Measurements from ENCODE around the gene ESYT3.

The ESYT3 gene

DNA sequence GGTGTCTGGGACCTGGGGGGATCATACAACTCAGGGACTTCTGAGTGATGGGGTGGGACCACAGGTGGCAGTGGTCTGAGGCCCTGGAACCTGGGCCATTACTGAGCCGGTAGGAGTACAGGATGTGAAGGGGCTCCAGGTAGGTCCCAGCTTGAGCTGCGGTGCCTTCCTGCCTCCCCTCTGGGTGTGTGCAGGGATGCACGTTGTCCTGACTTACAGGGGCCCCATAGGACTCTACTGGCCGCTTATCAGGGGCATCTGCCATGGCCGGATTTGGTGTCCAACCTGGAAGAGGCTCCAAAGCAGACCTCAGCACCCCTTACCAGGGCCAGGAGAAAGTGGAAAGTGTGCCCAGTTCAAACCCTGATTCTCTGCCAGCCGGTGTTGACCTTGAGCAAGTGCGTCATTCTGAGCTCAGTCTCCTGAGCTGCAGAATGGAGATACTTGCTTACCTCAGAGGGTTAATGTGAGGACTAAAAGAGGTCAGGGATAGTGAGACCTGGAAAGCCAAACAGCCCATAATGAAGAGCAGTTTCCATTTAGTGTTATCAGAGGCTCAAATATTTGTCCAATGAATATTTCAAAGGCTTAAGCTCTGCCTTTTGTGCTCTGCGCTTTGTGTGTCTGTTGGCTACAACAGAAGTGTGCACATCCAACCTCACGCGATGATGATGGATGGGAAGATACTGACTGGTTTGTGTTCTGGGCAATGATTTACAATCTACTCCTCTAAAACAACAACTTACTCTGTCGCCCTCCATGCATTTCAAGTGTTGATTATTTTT, 35.4 kb upstream of the ESYT3 start:
- H2AFZ ChIP-seq (ENCODE audit: low read length), result no peak overlapping the region
- no peaks in the 10 kb centered on the region for H3K9me3 ChIP-seq (ENCODE audit: low read length)
- H3K4me1 ChIP-seq (ENCODE audit: insufficient read depth, low read length, severe bottlenecking), result no peaks in the 10 kb centered on the region
- no peak overlapping the region for H3K4me2 ChIP-seq (ENCODE audit: low read length)
- H3K9ac ChIP-seq (ENCODE audit: low read length), result no peak overlapping the region
- no peak overlapping the region for H3K4me3 ChIP-seq (ENCODE audit: low read depth, low read length, poor library complexity, severe bottlenecking)
- no peaks in the 10 kb centered on the region for H3F3A ChIP-seq (ENCODE audit: insufficient read depth, low read length)
- no peaks in the 10 kb centered on the region for H4K20me1 ChIP-seq (ENCODE audit: insufficient read depth, low read length)
- no peak overlapping the region for H3K27ac ChIP-seq (ENCODE audit: low read depth, low read length, poor library complexity, severe bottlenecking)
- no peaks in the 10 kb centered on the region for H3K79me2 ChIP-seq (ENCODE audit: insufficient read depth, low read length)
- no peaks in the 10 kb centered on the region for H3K9me2 ChIP-seq (ENCODE audit: low read depth, low read length)
- no peaks in the 10 kb centered on the region for H3K36me3 ChIP-seq (ENCODE audit: insufficient read depth, low read length)
- H3K27me3 ChIP-seq (ENCODE audit: insufficient read depth, low read length), result no peaks in the 10 kb centered on the region
- TF ChIP-seq EZH2 (IDR thresholded peaks at IDR 0.05; ENCODE audit: borderline replicate concordance, low read length), result no peak
- TF ChIP-seq, protein P1, sequence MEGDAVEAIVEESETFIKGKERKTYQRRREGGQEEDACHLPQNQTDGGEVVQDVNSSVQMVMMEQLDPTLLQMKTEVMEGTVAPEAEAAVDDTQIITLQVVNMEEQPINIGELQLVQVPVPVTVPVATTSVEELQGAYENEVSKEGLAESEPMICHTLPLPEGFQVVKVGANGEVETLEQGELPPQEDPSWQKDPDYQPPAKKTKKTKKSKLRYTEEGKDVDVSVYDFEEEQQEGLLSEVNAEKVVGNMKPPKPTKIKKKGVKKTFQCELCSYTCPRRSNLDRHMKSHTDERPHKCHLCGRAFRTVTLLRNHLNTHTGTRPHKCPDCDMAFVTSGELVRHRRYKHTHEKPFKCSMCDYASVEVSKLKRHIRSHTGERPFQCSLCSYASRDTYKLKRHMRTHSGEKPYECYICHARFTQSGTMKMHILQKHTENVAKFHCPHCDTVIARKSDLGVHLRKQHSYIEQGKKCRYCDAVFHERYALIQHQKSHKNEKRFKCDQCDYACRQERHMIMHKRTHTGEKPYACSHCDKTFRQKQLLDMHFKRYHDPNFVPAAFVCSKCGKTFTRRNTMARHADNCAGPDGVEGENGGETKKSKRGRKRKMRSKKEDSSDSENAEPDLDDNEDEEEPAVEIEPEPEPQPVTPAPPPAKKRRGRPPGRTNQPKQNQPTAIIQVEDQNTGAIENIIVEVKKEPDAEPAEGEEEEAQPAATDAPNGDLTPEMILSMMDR (IDR thresholded peaks at IDR 0.05; ENCODE audit: low read length), result no peak

DNA sequence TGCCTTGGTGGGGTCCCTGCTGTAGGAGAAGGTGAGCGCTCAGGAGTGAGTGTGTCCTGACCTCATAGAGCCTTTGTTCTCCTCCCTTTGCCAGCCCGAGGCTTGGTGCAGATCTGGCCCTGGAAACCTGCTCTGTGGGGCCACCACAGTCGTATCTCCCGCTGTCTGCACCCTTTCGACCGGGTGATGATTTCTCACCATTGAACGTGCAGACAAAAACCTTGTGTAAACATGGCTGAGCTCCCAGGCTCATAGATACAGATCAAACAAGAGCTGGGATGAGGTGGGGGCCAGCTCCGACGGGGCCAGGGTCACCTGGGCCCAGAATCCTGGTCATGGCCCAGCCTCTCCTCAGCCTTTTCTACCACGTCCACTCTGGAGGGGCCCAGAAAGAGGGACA, 34.6 kb upstream of the ESYT3 start:
- TF ChIP-seq, protein P1 (IDR thresholded peaks at IDR 0.05; ENCODE audit: low read length), result no peak
- no peak for TF ChIP-seq EZH2 (IDR thresholded peaks at IDR 0.05; ENCODE audit: borderline replicate concordance, low read length)
- Histone ChIP-seq H3F3A (ENCODE audit: insufficient read depth, low read length) (no peaks in the 10 kb centered on the region), H3K27me3 (ENCODE audit: insufficient read depth, low read length) (no peaks in the 10 kb centered on the region; the same call in 1 of the 2 replicates), H3K79me2 (ENCODE audit: insufficient read depth, low read length) (no peaks in the 10 kb centered on the region), H3K9me2 (ENCODE audit: low read depth, low read length) (no peaks in the 10 kb centered on the region), H3K9me3 (ENCODE audit: low read length) (no peaks in the 10 kb centered on the region), H3K4me3 (ENCODE audit: low read depth, low read length, poor library complexity, severe bottlenecking) (no peak overlapping the region), H3K4me1 (ENCODE audit: insufficient read depth, low read length, severe bottlenecking) (no peaks in the 10 kb centered on the region), H3K9ac (ENCODE audit: low read length) (no peak overlapping the region), H4K20me1 (ENCODE audit: insufficient read depth, low read length) (no peaks in the 10 kb centered on the region), H3K36me3 (ENCODE audit: insufficient read depth, low read length) (no peaks in the 10 kb centered on the region), H3K4me2 (ENCODE audit: low read length) (no peak overlapping the region), H3K27ac (ENCODE audit: low read depth, low read length, poor library complexity, severe bottlenecking) (no peak overlapping the region), H2AFZ (ENCODE audit: low read length) (no peak overlapping the region)

DNA sequence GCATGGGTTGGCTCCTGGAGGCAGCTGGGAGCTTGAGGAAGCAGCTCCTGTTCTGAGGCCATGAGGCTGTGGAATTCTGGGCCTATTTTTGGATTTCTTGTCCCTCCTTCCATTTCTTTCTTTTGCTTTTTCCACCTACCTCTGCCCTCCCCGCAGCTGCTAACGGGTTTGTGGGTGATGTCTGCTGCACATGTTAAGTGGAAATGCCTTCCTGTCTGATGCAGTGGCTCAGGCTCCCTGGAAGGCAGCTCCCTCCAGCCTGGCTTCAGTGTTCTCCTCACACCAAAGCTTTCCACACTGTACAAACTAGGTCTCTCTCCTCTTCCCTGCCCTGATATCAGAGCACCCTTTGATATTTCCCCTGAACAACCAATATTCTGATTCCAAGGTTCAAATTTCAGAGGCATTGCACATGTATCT, 33.8 kb upstream of the ESYT3 start:
- Histone ChIP-seq H3K4me1 (ENCODE audit: insufficient read depth, low read length, severe bottlenecking) (no peaks in the 10 kb centered on the region), H3K4me2 (ENCODE audit: low read length) (no peak overlapping the region), H3F3A (ENCODE audit: insufficient read depth, low read length) (no peaks in the 10 kb centered on the region), H2AFZ (ENCODE audit: low read length) (no peak overlapping the region), H3K27me3 (ENCODE audit: insufficient read depth, low read length) (no peaks in the 10 kb centered on the region; the same call in 1 of the 2 replicates), H4K20me1 (ENCODE audit: insufficient read depth, low read length) (no peaks in the 10 kb centered on the region), H3K36me3 (ENCODE audit: insufficient read depth, low read length) (no peaks in the 10 kb centered on the region), H3K9me2 (ENCODE audit: low read depth, low read length) (no peaks in the 10 kb centered on the region), H3K79me2 (ENCODE audit: insufficient read depth, low read length) (no peaks in the 10 kb centered on the region), H3K9me3 (ENCODE audit: low read length) (no peaks in the 10 kb centered on the region), H3K4me3 (ENCODE audit: low read depth, low read length, poor library complexity, severe bottlenecking) (no peak overlapping the region), H3K27ac (ENCODE audit: low read depth, low read length, poor library complexity, severe bottlenecking) (no peak overlapping the region), H3K9ac (ENCODE audit: low read length) (no peak overlapping the region)
- TF ChIP-seq, protein P1 (IDR thresholded peaks at IDR 0.05; ENCODE audit: low read length), result no peak
- TF ChIP-seq EZH2 (IDR thresholded peaks at IDR 0.05; ENCODE audit: borderline replicate concordance, low read length), result no peak

All from OCI-LY1 (cell line).